ENCODE measurements around the gene RTP3.

The RTP3 gene

DNA sequence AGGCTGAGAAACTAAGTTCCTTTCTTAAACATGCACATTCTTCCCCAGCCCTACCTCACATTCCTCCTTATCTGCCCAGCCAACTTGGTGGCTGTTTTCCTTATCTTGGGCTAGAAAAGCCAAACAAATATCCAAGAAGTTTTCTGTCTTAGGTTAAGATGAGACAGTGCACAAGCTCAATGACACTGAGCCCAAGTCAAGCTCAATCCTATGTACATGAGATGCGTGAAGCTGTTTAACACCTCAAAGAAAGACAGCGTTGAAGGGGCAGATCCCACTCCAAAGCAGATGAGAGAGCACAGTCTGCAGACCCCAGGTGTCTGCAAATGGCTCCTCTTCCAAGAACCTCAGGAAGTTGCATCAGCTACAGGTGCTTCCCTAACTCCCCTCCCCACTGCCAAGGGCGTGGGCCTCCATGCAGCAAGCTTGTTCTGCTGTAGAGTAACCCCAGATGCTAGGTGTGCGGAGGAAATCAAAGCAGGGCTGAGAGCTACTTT lies 51.7 kb downstream of the RTP3 start:
- no peaks in the 10 kb centered on the region for H3K4me1 ChIP-seq
- H3K27me3 ChIP-seq (ENCODE audit: control insufficient read depth, insufficient read depth, low read length) = no peaks in the 10 kb centered on the region
- no peak overlapping the region for H2AFZ ChIP-seq
- no peak overlapping the region for H3K27ac ChIP-seq
- H3K9ac ChIP-seq = no peak overlapping the region
- H3K36me3 ChIP-seq (ENCODE audit: control insufficient read depth, insufficient read depth, low read length) = no peaks in the 10 kb centered on the region
- TF ChIP-seq, protein P1, sequence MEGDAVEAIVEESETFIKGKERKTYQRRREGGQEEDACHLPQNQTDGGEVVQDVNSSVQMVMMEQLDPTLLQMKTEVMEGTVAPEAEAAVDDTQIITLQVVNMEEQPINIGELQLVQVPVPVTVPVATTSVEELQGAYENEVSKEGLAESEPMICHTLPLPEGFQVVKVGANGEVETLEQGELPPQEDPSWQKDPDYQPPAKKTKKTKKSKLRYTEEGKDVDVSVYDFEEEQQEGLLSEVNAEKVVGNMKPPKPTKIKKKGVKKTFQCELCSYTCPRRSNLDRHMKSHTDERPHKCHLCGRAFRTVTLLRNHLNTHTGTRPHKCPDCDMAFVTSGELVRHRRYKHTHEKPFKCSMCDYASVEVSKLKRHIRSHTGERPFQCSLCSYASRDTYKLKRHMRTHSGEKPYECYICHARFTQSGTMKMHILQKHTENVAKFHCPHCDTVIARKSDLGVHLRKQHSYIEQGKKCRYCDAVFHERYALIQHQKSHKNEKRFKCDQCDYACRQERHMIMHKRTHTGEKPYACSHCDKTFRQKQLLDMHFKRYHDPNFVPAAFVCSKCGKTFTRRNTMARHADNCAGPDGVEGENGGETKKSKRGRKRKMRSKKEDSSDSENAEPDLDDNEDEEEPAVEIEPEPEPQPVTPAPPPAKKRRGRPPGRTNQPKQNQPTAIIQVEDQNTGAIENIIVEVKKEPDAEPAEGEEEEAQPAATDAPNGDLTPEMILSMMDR (IDR thresholded peaks at IDR 0.05) = no peak
- H3K79me2 ChIP-seq = no peaks in the 10 kb centered on the region
- H3K4me2 ChIP-seq (ENCODE audit: low read length) = no peak overlapping the region
- no peak overlapping the region for H3K4me3 ChIP-seq (ENCODE audit: low read depth, low read length)
- no peaks in the 10 kb centered on the region for H3K9me3 ChIP-seq (ENCODE audit: control insufficient read depth, low read length)

- Histone ChIP-seq H3K4me1 (no peaks in the 10 kb centered on the region), H3K27ac (no peak overlapping the region), H3K27me3 (ENCODE audit: control insufficient read depth, insufficient read depth, low read length) (no peaks in the 10 kb centered on the region), H3K79me2 (no peaks in the 10 kb centered on the region), H3K9ac (no peak overlapping the region), H2AFZ (no peak overlapping the region), H3K4me2 (ENCODE audit: low read length) (no peak overlapping the region), H3K36me3 (ENCODE audit: control insufficient read depth, insufficient read depth, low read length) (no peaks in the 10 kb centered on the region), H3K9me3 (ENCODE audit: control insufficient read depth, low read length) (no peaks in the 10 kb centered on the region), H3K4me3 (ENCODE audit: low read depth, low read length) (no peak overlapping the region)
- TF ChIP-seq, protein P1 (IDR thresholded peaks at IDR 0.05) = no peak
Observed at GRCh38 chr3:46549989-46550388, 52.2 kb downstream of the RTP3 start.
